Measurements from ENCODE around the gene CASQ2.

DNA sequence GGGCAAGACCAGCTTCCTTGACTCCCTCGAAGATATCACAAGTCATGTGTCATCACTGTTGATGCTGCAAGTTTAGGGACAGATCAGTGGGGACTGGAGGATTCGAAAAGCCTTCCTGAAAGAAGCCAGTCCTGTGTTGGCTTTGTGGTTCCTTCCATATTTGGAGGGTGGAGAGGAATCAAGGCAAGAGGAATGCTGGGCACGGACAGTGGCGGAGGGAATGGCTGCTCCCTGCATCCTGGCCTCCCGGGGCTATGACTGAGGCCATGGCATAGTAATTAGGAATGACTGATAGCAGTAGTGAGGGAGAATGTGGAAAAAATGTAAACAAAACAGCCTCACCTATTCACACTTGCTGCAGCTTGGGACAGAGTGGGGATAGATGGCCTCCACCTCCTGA is 90.4 kb downstream of the CASQ2 start:
- no peak for TF ChIP-seq POLR2A (IDR thresholded peaks at IDR 0.05)
- TF ChIP-seq, protein P1, sequence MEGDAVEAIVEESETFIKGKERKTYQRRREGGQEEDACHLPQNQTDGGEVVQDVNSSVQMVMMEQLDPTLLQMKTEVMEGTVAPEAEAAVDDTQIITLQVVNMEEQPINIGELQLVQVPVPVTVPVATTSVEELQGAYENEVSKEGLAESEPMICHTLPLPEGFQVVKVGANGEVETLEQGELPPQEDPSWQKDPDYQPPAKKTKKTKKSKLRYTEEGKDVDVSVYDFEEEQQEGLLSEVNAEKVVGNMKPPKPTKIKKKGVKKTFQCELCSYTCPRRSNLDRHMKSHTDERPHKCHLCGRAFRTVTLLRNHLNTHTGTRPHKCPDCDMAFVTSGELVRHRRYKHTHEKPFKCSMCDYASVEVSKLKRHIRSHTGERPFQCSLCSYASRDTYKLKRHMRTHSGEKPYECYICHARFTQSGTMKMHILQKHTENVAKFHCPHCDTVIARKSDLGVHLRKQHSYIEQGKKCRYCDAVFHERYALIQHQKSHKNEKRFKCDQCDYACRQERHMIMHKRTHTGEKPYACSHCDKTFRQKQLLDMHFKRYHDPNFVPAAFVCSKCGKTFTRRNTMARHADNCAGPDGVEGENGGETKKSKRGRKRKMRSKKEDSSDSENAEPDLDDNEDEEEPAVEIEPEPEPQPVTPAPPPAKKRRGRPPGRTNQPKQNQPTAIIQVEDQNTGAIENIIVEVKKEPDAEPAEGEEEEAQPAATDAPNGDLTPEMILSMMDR (IDR thresholded peaks at IDR 0.05), result no peak
